Stimulated activated CD8-positive, alpha-beta memory T cell treated with anti-CD3 and anti-CD28 coated beads, Interleukin-12 subunit alpha, Interleukin-12 subunit beta, amount 100 ng/mL, for 4 hours (primary cell): ENCODE measurements around the gene PCNX1.

Experiments
- DNase-seq: peaks from one replicate; pipeline ENCODE4 v3.0.0-alpha.2; 2020; ENCODE audit warnings: low read depth

The PCNX1 gene

GRCh38 chr14:71078500-71078899, 171.2 kb downstream of the PCNX1 start:
- DNase-seq: no peak

GRCh38 chr14:71086567-71086966, 179.3 kb downstream of the PCNX1 start:
- DNase-seq: no peak

GRCh38 chr14:71089971-71090370, 182.7 kb downstream of the PCNX1 start:
- DNase-seq: no peak

- no peak for DNase-seq
Measured at GRCh38 chr14:71094722-71095121, 187.5 kb downstream of the PCNX1 start.

GRCh38 chr14:71096947-71097346, 189.7 kb downstream of the PCNX1 start:
- DNase-seq: no peak

GRCh38 chr14:71103662-71104484, 196.6 kb downstream of the PCNX1 start:
- no peak for DNase-seq

- no peak for DNase-seq
Measured at GRCh38 chr14:71105177-71105576, 197.9 kb downstream of the PCNX1 start.

- no peak for DNase-seq
Measured at GRCh38 chr14:71107921-71108320, 200.7 kb downstream of the PCNX1 start.

- no peak for DNase-seq
Measured at GRCh38 chr14:71108398-71109119, 201.3 kb downstream of the PCNX1 start.

- no peak for DNase-seq
Measured at GRCh38 chr14:71113376-71113775, 206.1 kb downstream of the PCNX1 start.

GRCh38 chr14:71114565-71114964, 207.3 kb downstream of the PCNX1 start:
- no peak for DNase-seq

GRCh38 chr14:71115306-71115705, 208.0 kb downstream of the PCNX1 start:
- no peak for DNase-seq

GRCh38 chr14:71115821-71116567, 208.7 kb downstream of the PCNX1 start:
- no peak for DNase-seq

GRCh38 chr14:71116568-71117122, 209.4 kb downstream of the PCNX1 start:
- no peak for DNase-seq

- no peak for DNase-seq
Measured at GRCh38 chr14:71117839-71118743, 210.8 kb downstream of the PCNX1 start.

GRCh38 chr14:71119075-71119474, 211.8 kb downstream of the PCNX1 start:
- DNase-seq: no peak

GRCh38 chr14:71119832-71120231, 212.6 kb downstream of the PCNX1 start:
- no peak for DNase-seq

GRCh38 chr14:71121001-71121400, 213.7 kb downstream of the PCNX1 start:
- no peak for DNase-seq

GRCh38 chr14:71121711-71122110, 214.5 kb downstream of the PCNX1 start:
- no peak for DNase-seq

GRCh38 chr14:71122866-71123565, 215.8 kb downstream of the PCNX1 start:
- no peak for DNase-seq
